OCI-LY1 (cell line): ENCODE data around the gene NSUN2.

Experiments
- H2AFZ ChIP-seq: fragments of 200-600 bp; sonication (generic), shearing (Covaris generic); 2 replicates; pipeline ENCODE4 v1.6.0; 2014; ENCODE audit warnings: antibody characterized with exemption, mild to moderate bottlenecking, low read length
- H3F3A ChIP-seq: fragments of 200-600 bp; sonication (generic), shearing (Covaris generic); 2 replicates; pipeline ENCODE4 v1.6.0; 2014; ENCODE audit warnings: mild to moderate bottlenecking, antibody characterized with exemption, low read length, moderate library complexity; ENCODE audit not compliant: insufficient read depth
- H3K27ac ChIP-seq: fragments of 200-600 bp; sonication (generic); 2 replicates; pipeline ENCODE4 v1.5.1; 2014; ENCODE audit warnings: low read length, mixed run types, mild to moderate bottlenecking, low read depth; ENCODE audit not compliant: poor library complexity, severe bottlenecking
- H3K27me3 ChIP-seq: fragments of 200-600 bp; sonication (generic); 2 replicates; pipeline ENCODE4 v1.6.0; 2014; ENCODE audit warnings: antibody characterized with exemption, mild to moderate bottlenecking, low read length, moderate library complexity; ENCODE audit not compliant: insufficient read depth
- H3K36me3 ChIP-seq: fragments of 200-600 bp; sonication (generic); 2 replicates; pipeline ENCODE4 v1.6.1; 2014; ENCODE audit warnings: mild to moderate bottlenecking, antibody characterized with exemption, low read length, moderate library complexity, mixed read lengths; ENCODE audit not compliant: insufficient read depth
- H3K4me1 ChIP-seq: fragments of 200-600 bp; sonication (generic); 2 replicates; pipeline ENCODE4 v1.5.1; 2014; ENCODE audit warnings: mild to moderate bottlenecking, low read length, moderate library complexity; ENCODE audit not compliant: insufficient read depth, severe bottlenecking
- H3K4me2 ChIP-seq: fragments of 200-600 bp; sonication (generic), shearing (Covaris generic); 2 replicates; pipeline ENCODE4 v1.6.1; 2014; ENCODE audit warnings: low read length
- H3K4me3 ChIP-seq: fragments of 200-600 bp; sonication (generic); 2 replicates; pipeline ENCODE4 v1.5.1; 2014; ENCODE audit warnings: low read length, low read depth, mild to moderate bottlenecking, mixed read lengths; ENCODE audit not compliant: poor library complexity, severe bottlenecking
- H3K79me2 ChIP-seq: fragments of 200-600 bp; shearing (Covaris generic); 2 replicates; pipeline ENCODE4 v1.6.1; 2016; ENCODE audit warnings: mixed run types, low read length, mixed read lengths; ENCODE audit not compliant: insufficient read depth
- H3K9ac ChIP-seq: fragments of 200-600 bp; sonication (generic), shearing (Covaris generic); 2 replicates; pipeline ENCODE4 v1.6.1; 2014; ENCODE audit warnings: mild to moderate bottlenecking, low read length, mixed read lengths
- H3K9me2 ChIP-seq: fragments of 200-600 bp; sonication (generic), shearing (Covaris generic); 2 replicates; pipeline ENCODE4 v1.6.1; 2014; ENCODE audit warnings: low read depth, mild to moderate bottlenecking, low read length, mixed read lengths
- H3K9me3 ChIP-seq: fragments of 200-600 bp; shearing (Covaris generic); 2 replicates; pipeline ENCODE4 v1.6.1; 2014; ENCODE audit warnings: low read length, mixed read lengths
- H4K20me1 ChIP-seq: fragments of 200-600 bp; sonication (generic), shearing (Covaris generic); 2 replicates; pipeline ENCODE4 v1.6.0; 2016; ENCODE audit warnings: mild to moderate bottlenecking, low read length; ENCODE audit not compliant: insufficient read depth
- CTCF ChIP-seq: fragments of 200-600 bp; sonication (generic), shearing (Covaris generic); IDR thresholded peaks from 2 replicates; pipeline ENCODE4 v1.5.1; 2017; ENCODE audit warnings: mild to moderate bottlenecking, antibody characterized with exemption, low read length, moderate library complexity, mixed read lengths
- EZH2 ChIP-seq: fragments of 200-600 bp; sonication (generic), shearing (Covaris generic); IDR thresholded peaks from 2 replicates; pipeline ENCODE4 v1.8.0; 2017; ENCODE audit warnings: borderline replicate concordance, mixed run types, mild to moderate bottlenecking, antibody characterized with exemption, low read length, moderate library complexity, mixed read lengths

Gene NSUN2

DNA sequence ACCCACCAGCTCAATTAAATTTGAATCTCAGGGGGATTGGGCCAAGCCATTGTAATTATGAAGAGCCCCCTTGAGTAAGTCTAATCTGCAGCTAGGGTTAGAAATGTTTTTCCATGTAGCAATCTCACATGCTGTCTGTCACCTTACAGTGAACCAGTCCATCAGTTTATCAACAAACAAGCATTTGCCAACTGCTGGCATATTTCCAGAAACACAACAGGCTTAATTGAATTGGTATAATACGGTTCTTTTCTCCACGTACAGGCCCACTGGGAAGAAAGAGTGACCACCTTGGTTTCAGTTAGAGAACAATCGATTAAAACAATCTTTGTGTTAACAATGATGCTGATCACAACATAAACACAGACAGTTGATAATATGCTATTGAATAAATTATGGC is 67.4 kb downstream of the NSUN2 start:
- no peak overlapping the region for H3K4me2 ChIP-seq
- H3K4me1 ChIP-seq = no peaks in the 10 kb centered on the region
- no peaks in the 10 kb centered on the region for H3K79me2 ChIP-seq
- TF ChIP-seq EZH2 = no peak
- TF ChIP-seq CTCF = no peak
- no peak overlapping the region for H3K4me3 ChIP-seq
- no peaks in the 10 kb centered on the region for H3K9me3 ChIP-seq
- no peaks in the 10 kb centered on the region for H3K27me3 ChIP-seq
- H3K36me3 ChIP-seq = no peaks in the 10 kb centered on the region
- H3K27ac ChIP-seq = no peak overlapping the region
- no peak overlapping the region for H2AFZ ChIP-seq
- no peaks in the 10 kb centered on the region for H4K20me1 ChIP-seq
- no peak overlapping the region for H3K9ac ChIP-seq
- no peaks in the 10 kb centered on the region for H3K9me2 ChIP-seq
- H3F3A ChIP-seq = no peaks in the 10 kb centered on the region

GRCh38 chr5:6557807-6558575 is 74.9 kb downstream of the NSUN2 start:
- no peaks in the 10 kb centered on the region for H4K20me1 ChIP-seq
- H3K27me3 ChIP-seq = no peaks in the 10 kb centered on the region
- no peak overlapping the region for H3K9ac ChIP-seq
- H3K9me3 ChIP-seq = no peaks in the 10 kb centered on the region
- TF ChIP-seq EZH2 (no peak), CTCF (no peak)
- no peaks in the 10 kb centered on the region for H3K9me2 ChIP-seq
- no peak overlapping the region for H3K27ac ChIP-seq
- no peaks in the 10 kb centered on the region for H3K79me2 ChIP-seq
- no peak overlapping the region for H2AFZ ChIP-seq
- no peak overlapping the region for H3K4me2 ChIP-seq
- no peaks in the 10 kb centered on the region for H3K4me1 ChIP-seq
- H3K4me3 ChIP-seq = no peak overlapping the region
- H3K36me3 ChIP-seq = no peaks in the 10 kb centered on the region
- H3F3A ChIP-seq = no peaks in the 10 kb centered on the region

DNA sequence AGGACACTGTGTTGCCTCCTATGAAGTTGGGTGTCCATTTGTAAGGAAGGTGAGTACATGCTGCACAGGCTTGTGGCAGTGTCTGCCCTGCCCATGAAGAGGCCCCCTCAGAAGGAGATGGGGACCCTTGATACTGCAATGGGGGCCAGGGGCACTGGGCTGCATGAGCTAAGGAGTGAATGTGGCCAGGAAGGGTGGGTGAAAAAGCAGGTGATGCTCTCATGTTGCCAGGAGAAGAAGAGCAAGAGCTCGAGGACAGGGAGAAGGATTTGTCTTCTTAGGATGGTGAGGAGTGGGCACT is 76.1 kb downstream of the NSUN2 start:
- Histone ChIP-seq H3K27ac (no peak overlapping the region), H3K27me3 (no peaks in the 10 kb centered on the region), H3K4me3 (no peak overlapping the region), H3K36me3 (no peaks in the 10 kb centered on the region), H3K4me1 (no peaks in the 10 kb centered on the region), H3K9ac (no peak overlapping the region), H3F3A (no peaks in the 10 kb centered on the region), H2AFZ (no peak overlapping the region), H3K9me2 (no peaks in the 10 kb centered on the region), H3K4me2 (no peak overlapping the region), H4K20me1 (no peaks in the 10 kb centered on the region), H3K79me2 (no peaks in the 10 kb centered on the region), H3K9me3 (no peaks in the 10 kb centered on the region)
- no peak for TF ChIP-seq CTCF
- no peak for TF ChIP-seq EZH2
